ENCODE data around the gene NT5C. TPM values are rescaled to one million over a fixed set of nuclear protein-coding genes. Genes with fewer than 3 reads are reported as not detected.
A peak's percentile ranks its signal among the peaks of the same experiment; 100 is the strongest.
"Not testable (repeated sequence)": the region's sequence is repeated elsewhere in the genome, so short reads cannot be mapped to it uniquely, and the experiment has no call there.

Gene NT5C
- total RNA-seq, 2 donors from 2014 or later = 76.9 to 87.9 TPM

DNA sequence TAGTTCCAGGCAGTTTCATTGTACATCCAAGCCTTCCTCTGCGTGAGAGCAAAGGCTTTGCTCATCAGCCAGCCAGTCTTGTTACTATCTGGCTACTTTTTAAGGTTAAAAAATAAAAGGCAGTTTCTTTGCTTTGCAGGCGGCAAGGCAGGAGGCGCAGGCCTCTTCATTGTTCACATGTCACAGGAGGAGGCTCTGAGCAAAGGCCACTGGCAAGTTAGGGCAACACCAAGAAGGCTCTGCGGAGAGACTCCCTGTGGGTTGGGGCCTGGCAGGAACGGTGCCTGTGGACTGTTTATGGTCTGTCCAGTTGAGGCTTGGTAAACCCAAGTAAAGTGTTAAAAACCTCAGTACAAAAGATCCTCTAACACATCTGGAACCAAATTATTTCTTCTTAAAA is 3.9 kb upstream of the NT5C start:
- Mint-ChIP-seq H3K9me3 (no peaks in the 10 kb centered on the region), H3K36me3 (peaks cover 2% of the 10 kb centered on the region), H3K4me3 (no peak overlapping the region), H3K4me1 (ENCODE audit: low read depth in 2 of 2) (peaks cover 7 to 8% of the 10 kb centered on the region in 2 donors), H3K27me3 (no peaks in the 10 kb centered on the region), H3K27ac (peak overlapping the region in 1 of 2 donors; percentile 21)
- DNase-seq (ENCODE audit: low spot score) = no peak
- ATAC-seq = no peak

DNA sequence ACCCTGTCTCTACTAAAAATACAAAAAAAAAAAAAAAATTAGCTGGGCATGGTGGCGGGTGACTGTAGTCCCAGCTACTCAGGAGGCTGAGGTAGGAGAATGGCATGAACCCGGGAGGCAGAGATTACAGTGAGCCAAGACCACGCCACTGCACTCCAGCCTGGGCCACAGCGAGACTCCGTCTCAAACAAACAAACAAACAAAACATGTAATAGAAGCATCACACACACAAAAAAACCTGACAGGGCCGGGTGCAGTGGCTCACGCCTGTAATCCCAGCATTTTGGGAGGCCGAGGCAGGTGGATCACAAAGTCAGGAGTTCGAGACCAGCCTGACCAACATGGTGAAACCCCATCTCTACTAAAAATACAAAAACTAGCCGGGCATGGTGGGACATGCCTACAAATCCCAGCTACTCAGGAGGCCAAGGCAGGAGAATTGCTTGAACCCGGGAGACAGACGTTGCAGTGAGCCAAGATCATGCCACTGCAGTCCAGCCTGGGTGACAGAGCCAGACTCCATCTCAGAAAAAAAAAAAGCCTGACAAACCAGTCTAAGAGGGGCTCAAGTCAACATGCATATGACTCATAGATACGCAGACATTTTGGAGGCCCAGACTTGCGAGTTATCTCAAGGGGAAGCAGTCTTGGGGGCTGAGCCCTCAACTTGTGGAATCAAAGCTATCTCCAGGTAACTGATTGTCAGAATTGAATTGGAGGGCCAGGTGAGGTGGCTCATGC is 2.2 kb upstream of the NT5C start:
- not testable (repeated sequence) for H3K27ac Mint-ChIP-seq; ATAC-seq; H3K9me3 Mint-ChIP-seq; H3K4me3 Mint-ChIP-seq; DNase-seq (ENCODE audit: low spot score); H3K27me3 Mint-ChIP-seq; H3K36me3 Mint-ChIP-seq
- H3K4me1 Mint-ChIP-seq (ENCODE audit: low read depth in 2 of 2) = peaks cover 11 to 12% of the 10 kb centered on the region in 2 donors

DNA sequence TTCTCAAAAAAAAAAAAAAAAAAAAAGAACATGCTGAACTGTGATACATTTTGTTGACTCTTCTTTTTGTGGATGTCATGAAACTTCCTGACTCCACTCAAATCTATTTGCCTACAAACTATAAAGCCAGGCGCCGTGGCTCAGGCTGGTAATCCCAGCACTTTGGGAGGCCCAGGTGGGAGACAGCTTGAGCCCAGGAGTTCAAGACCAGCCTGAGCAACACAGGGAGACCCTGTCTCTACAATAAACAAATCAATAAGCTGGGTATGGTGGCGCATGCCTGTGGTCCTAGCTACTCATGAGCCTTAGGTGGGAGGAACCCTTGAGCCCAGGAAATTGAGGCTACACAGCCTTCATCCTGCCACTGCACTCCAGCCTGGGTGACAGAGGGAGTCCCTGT is 1.5 kb upstream of the NT5C start:
- no peaks in the 10 kb centered on the region for H3K9me3 Mint-ChIP-seq
- H3K27me3 Mint-ChIP-seq = no peaks in the 10 kb centered on the region
- H3K4me3 Mint-ChIP-seq = no peak overlapping the region
- ATAC-seq = no peak
- H3K4me1 Mint-ChIP-seq (ENCODE audit: low read depth in 2 of 2) = peaks cover 11 to 12% of the 10 kb centered on the region in 2 donors
- no peak overlapping the region for H3K27ac Mint-ChIP-seq
- DNase-seq (ENCODE audit: low spot score) = no peak
- peaks cover 4% of the 10 kb centered on the region for H3K36me3 Mint-ChIP-seq

DNA sequence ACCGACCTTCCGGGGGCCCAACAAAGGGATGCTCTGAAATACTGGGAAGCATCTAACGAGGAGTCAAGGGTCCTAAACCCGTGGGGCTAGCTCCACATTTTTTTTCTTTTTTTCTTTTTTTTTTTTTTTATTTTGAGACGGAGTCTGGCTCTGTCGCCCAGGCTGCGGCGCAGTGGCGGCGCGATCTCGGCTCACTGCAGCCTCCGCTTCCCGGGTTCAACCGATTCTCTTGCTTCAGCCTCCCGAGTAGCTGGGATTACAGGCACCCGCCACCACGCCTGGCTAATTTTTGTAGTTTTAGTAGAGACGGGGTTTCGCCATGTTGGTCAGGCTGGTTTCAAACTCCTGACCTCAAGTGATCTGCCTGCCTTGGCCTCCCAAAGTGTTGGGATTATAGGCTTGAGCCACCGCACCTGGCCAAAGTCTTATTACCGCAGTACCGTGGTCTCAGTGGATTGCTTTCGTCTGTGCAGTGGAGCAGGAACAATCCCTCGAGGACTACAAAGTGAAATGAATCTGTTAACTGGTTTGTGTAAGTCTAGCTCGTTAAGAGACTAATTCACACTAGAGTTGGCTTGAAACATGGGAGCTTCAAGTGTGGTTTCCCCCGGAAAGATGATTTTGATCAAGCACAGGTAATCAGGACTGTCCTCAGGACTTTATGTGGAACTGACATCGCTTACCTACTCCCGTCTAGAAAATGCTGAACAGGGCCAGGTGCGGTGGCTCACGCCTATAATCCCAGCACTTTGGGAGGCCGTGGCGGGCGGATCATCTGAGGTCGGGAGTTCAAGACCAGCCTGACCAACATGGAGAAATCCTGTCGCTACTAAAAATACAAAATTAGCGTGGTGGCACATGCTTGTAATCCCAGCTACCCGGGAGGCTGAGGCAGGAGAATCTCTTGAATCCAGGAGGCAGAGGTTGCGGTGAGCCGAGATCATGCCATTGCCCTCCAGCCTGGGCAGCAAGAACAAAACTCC is 767 bp upstream of the NT5C start:
- peak overlapping the region; percentile 84 to 85 for H3K27ac Mint-ChIP-seq
- H3K9me3 Mint-ChIP-seq; H3K36me3 Mint-ChIP-seq; DNase-seq (ENCODE audit: low spot score); H3K27me3 Mint-ChIP-seq; ATAC-seq: not testable (repeated sequence)
- H3K4me3 Mint-ChIP-seq = peak overlapping the region; percentile 88
- H3K4me1 Mint-ChIP-seq (ENCODE audit: low read depth in 2 of 2) = peaks cover 11 to 12% of the 10 kb centered on the region in 2 donors

DNA sequence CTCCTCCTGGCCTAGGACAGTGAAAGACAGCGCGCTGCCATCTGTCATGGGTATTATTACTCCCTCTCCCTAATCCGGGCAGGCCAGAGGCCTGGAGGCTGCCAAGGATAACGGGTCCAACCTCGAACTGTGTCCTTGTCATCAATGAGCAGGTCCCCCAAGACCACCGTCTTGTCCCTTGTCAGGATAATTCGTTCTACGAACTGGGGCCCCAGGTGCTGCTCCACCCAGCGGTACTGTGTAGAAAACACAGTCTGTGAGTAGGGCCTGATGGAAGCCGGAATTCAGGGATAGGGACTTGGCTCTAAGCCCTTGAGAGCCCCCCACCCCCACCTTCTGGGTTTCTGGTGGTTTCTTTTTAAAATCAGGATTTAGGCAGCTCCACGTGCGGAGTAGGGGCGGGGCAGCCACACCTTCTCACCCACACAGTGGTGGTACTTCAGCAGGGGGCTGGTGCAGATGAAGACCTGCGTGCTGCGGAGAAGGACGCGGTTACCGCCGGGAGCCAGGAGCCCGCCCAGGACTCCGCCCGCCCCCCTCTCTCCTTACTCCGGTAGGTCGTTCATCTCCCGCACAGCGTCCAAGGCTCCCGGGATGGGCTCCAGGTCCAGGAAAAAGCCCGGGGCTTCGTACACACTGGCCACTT is 787 bp downstream of the NT5C start:
- DNase-seq (ENCODE audit: low spot score) (no peak), ATAC-seq (peak; percentile 43 to 62)
- Mint-ChIP-seq H3K4me1 (ENCODE audit: low read depth in 2 of 2) (peaks cover 18% of the 10 kb centered on the region in 2 donors), H3K9me3 (no peaks in the 10 kb centered on the region), H3K36me3 (peaks cover 4% of the 10 kb centered on the region), H3K27ac (peak overlapping the region; percentile 84 to 90), H3K27me3 (no peaks in the 10 kb centered on the region), H3K4me3 (peak overlapping the region; percentile 92)

DNA sequence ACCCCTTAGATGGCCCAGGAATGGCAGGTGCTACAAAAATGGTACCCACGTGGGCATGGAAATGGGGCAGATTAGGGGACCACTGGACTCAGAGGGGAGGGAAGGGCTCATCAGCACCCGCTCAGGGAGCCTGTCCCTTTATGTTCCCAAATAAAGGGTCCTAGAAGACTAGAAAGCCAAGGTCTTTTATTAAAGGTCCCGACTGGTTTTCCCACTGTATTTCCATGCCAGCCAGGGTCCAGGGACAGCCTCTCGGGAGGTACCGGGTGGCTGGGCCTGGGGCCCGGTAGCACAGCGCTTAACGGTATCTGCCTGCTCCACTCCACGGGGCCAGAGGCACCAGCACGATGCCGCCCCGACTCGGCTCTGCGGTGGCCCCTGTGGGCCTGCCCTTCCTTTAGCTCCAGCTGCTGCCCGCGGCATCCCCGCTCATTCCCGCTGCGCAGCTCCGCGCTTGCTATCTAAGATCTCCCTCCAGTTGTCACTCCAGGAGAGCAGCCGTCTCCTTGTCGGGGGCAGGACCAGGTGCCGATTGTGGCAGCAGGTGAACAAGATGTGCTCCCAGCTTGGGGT is 1.4 kb downstream of the NT5C start:
- Mint-ChIP-seq H3K27ac (peak overlapping the region; percentile 84 to 90), H3K27me3 (no peaks in the 10 kb centered on the region), H3K9me3 (no peaks in the 10 kb centered on the region), H3K4me3 (peak overlapping the region; percentile 92), H3K4me1 (ENCODE audit: low read depth in 2 of 2) (peaks cover 20 to 22% of the 10 kb centered on the region in 2 donors), H3K36me3 (peaks cover 4% of the 10 kb centered on the region)
- ATAC-seq (no peak), DNase-seq (ENCODE audit: low spot score) (no peak)

DNA sequence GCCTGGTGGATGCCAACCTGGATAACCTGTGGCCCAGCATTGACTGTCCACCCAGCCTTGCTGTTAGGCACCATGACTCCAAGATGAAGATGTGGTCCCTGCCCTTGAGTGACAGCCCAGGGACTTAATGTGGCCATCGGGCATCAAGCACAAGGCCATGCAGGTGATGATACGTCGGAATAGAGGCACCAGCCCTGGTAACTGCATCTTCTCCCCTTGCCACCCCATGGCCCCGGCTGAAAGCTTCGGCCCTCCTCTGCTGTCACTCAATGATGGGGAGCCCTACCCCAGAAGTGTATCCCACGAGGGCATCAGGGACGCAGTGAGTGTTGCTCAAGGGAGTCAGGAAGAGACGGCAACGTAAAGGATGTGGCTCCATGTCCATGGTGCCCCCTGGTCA is 2.0 kb downstream of the NT5C start:
- no peak for DNase-seq (ENCODE audit: low spot score)
- H3K27me3 Mint-ChIP-seq = no peaks in the 10 kb centered on the region
- H3K27ac Mint-ChIP-seq = peak overlapping the region in 1 of 2 donors; percentile 51
- H3K9me3 Mint-ChIP-seq = no peaks in the 10 kb centered on the region
- no peak for ATAC-seq
- peaks cover 4% of the 10 kb centered on the region for H3K36me3 Mint-ChIP-seq
- peaks cover 26% of the 10 kb centered on the region in 2 donors for H3K4me1 Mint-ChIP-seq (ENCODE audit: low read depth in 2 of 2)
- peak overlapping the region; percentile 65 for H3K4me3 Mint-ChIP-seq

DNA sequence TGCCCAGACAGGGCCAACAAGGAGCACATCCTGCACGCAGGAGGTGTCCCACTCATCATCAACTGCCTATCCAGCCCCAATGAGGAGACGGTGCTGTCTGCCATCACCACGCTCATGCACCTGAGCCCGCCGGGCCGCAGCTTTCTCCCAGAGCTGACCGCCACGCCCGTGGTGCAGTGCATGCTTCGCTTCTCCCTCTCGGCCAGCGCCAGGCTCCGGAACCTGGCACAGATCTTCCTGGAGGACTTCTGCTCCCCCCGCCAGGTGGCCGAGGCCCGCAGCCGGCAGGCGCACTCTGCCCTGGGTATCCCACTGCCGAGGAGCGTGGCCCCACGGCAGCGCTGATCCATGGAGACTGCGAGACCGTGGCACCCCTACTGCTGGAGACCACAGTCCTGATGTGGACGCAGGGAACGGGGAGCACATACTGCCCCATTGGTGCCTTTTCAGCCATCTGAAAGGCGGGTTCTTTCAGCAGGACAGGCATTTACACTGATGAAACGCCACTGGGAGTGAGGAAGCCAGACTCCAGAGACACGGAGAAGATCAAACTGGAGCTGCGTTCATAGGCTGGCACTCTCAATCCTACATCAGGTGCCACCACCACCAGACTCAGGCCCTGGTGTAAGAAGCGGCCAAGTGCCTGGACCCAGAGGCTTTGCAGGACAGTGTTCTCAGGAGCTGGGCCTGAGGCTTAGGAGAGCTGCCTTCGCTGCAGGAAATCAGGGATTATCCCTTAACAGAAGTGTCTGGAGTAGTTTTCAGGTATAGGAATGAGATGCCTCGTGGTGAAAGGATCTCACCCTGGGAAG is 2.6 kb downstream of the NT5C start:
- ATAC-seq = no peak
- Mint-ChIP-seq H3K4me1 (ENCODE audit: low read depth in 2 of 2) (peaks cover 32 to 33% of the 10 kb centered on the region in 2 donors), H3K36me3 (peaks cover 4% of the 10 kb centered on the region), H3K4me3 (peak overlapping the region; percentile 65), H3K27me3 (no peaks in the 10 kb centered on the region), H3K27ac (peak overlapping the region in 1 of 2 donors; percentile 51), H3K9me3 (no peaks in the 10 kb centered on the region)
- DNase-seq (ENCODE audit: low spot score) = no peak

DNA sequence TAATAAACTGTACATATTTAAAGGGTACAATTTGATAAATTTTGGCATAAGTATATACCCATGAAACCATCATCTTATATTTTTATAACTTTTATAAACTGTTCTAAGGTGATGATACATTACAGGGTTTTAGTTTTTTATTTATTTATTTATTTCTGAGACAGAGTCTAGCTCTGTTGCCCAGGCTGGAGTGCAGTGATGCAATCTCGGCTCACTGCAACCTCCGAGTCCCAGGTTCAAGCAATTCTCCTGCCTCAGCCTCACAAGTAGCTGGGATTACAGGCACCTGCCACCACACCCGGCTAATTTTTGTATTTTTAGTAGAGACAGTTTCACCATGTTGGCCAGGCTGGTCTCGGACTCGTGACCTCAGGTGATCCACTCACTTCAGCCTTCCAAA is 3.6 kb downstream of the NT5C start:
- H3K36me3 Mint-ChIP-seq; H3K4me3 Mint-ChIP-seq; ATAC-seq; H3K27me3 Mint-ChIP-seq; DNase-seq (ENCODE audit: low spot score); H3K9me3 Mint-ChIP-seq: not testable (repeated sequence)
- Mint-ChIP-seq H3K4me1 (ENCODE audit: low read depth in 2 of 2) (peaks cover 33 to 34% of the 10 kb centered on the region in 2 donors), H3K27ac (peak overlapping the region in 1 of 2 donors; percentile 65)

DNA sequence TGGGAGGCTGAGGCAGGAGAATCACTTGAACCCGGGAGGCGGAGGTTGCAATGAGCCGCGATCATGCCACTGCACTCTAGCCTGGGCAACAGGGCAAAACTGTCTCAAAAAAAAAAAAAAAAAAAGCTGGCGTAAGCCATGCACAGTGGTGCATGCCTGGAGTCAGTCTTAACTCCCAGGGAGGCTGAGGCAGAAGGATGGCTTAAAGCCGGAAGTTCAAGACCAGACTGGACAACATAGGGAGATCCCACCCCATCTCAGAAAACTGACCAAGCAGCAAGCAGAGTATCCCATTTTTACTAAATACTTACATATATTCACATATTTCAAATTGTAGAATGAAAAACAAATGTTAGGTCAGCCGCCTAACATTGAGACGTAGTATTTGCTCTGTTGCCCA is 4.6 kb downstream of the NT5C start:
- H3K27me3 Mint-ChIP-seq = no peaks in the 10 kb centered on the region
- H3K9me3 Mint-ChIP-seq = no peaks in the 10 kb centered on the region
- no peak overlapping the region for H3K4me3 Mint-ChIP-seq
- no peak overlapping the region for H3K27ac Mint-ChIP-seq
- H3K36me3 Mint-ChIP-seq = peaks cover 4% of the 10 kb centered on the region
- ATAC-seq (no peak), DNase-seq (ENCODE audit: low spot score) (no peak)
- H3K4me1 Mint-ChIP-seq (ENCODE audit: low read depth in 2 of 2) = peaks cover 30 to 33% of the 10 kb centered on the region in 2 donors

DNA sequence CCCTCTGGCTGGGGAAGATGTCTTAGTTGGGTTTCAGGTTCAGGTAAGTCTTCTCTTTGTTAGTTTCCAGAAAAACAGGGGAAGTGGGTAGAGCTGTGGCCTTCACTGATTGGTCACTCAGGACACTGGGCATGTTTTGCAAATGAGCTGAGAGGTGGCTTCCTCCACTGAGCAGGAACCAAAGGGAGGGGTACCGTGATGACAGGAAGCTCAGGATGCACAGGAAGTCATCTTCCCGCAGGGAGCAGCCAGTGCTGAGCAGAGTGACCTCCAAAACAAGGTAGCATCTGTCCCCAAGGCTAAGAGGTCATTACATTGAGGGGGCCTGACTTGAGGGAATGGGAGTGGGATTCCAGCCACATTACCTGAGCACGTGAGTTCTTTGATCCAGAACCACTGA is 5.6 kb downstream of the NT5C start:
- H3K4me1 Mint-ChIP-seq (ENCODE audit: low read depth in 2 of 2) = peaks cover 31 to 33% of the 10 kb centered on the region in 2 donors
- H3K27ac Mint-ChIP-seq = peak overlapping the region; percentile 58 to 88
- H3K27me3 Mint-ChIP-seq = no peaks in the 10 kb centered on the region
- DNase-seq (ENCODE audit: low spot score) (no peak), ATAC-seq (no peak)
- H3K9me3 Mint-ChIP-seq = no peaks in the 10 kb centered on the region
- H3K36me3 Mint-ChIP-seq = peaks cover 4% of the 10 kb centered on the region
- no peak overlapping the region for H3K4me3 Mint-ChIP-seq

DNA sequence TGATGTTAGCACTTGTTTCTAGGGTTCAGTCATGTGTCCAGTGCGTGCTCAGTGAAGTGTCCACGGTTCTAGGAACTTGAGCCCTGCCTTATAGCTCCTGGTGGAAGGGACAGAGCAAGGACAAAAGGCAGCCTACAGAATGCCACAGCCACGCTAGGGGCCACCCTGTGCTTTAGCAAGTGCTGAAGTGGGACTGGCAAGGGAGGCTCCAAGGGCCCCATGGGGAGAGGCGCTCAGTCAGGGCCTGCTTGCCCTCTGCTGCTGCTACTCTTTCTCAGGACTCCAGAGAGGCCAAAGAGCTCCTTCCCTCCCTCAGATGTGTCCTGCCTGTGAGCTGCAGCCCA is 6.8 kb downstream of the NT5C start:
- DNase-seq (ENCODE audit: low spot score) (no peak), ATAC-seq (peak; percentile 31 to 33)
- peak overlapping the region; percentile 34 for H3K4me3 Mint-ChIP-seq
- H3K27me3 Mint-ChIP-seq = no peaks in the 10 kb centered on the region
- H3K36me3 Mint-ChIP-seq = no peaks in the 10 kb centered on the region
- no peaks in the 10 kb centered on the region for H3K9me3 Mint-ChIP-seq
- peaks cover 24 to 29% of the 10 kb centered on the region in 2 donors for H3K4me1 Mint-ChIP-seq (ENCODE audit: low read depth in 2 of 2)
- H3K27ac Mint-ChIP-seq = peak overlapping the region; percentile 84 to 88
